Measurements from ENCODE around the gene ZNF618.
A peak's percentile ranks its signal among the peaks of the same experiment; 100 is the strongest.

The ZNF618 gene, protein sequence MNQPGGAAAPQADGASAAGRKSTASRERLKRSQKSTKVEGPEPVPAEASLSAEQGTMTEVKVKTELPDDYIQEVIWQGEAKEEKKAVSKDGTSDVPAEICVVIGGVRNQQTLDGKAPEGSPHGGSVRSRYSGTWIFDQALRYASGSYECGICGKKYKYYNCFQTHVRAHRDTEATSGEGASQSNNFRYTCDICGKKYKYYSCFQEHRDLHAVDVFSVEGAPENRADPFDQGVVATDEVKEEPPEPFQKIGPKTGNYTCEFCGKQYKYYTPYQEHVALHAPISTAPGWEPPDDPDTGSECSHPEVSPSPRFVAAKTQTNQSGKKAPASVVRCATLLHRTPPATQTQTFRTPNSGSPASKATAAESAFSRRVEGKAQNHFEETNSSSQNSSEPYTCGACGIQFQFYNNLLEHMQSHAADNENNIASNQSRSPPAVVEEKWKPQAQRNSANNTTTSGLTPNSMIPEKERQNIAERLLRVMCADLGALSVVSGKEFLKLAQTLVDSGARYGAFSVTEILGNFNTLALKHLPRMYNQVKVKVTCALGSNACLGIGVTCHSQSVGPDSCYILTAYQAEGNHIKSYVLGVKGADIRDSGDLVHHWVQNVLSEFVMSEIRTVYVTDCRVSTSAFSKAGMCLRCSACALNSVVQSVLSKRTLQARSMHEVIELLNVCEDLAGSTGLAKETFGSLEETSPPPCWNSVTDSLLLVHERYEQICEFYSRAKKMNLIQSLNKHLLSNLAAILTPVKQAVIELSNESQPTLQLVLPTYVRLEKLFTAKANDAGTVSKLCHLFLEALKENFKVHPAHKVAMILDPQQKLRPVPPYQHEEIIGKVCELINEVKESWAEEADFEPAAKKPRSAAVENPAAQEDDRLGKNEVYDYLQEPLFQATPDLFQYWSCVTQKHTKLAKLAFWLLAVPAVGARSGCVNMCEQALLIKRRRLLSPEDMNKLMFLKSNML

DNA sequence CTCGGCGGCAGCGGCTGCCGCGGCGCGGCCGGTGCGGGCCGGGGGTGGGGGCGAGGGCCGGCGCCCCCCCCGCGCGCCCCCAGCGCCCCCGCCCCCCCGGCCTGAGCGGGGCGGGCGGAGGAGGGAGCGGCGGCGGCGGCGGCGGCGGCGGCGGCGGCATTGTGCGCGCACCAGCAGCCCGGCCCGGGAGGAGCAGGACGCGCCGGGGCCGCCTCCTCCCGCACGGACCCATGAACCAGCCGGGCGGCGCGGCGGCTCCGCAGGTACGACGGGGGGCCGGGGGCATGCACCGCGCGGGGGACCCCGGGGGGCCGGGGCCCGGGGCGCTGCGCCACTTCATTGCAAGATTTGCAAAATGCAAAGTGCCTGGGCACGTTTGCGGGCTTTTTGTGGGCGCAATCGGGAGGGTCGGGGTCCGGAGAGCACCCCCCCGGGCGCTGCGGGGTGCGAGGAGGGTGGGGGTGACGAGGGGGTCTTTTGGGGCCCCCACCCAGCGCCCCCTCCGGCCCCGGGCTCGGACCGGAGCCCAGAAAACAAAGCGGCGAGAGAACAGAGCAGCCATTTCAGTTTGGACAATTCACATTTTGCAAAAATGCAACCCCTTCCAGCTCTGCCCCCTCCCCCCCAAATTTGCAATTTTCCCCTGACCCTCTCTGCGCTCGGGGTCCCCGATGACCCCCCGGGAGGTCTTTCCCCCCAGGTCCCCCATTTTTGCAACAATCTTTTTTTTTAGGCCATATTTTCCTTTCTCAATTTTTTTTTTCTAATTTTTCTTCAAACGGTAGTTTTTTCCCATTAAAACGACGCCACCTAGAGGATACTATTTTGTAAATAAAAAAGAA is at the start of gene ZNF618:
Gene ZNF618, plus strand, starts transcription at position 159 of the 842 bp plus-strand sequence. Its CDS starts 72 bp downstream, at position 231.
- no peaks in the 10 kb centered on the region for H3K36me3 Mint-ChIP-seq (ENCODE audit: low read depth)
- H3K9me3 Mint-ChIP-seq: no peaks in the 10 kb centered on the region
- H3K27ac Mint-ChIP-seq: peak within 1 kb of the TSS; percentile 68
- H3K4me3 Mint-ChIP-seq: peak within 1 kb of the TSS; percentile 90
- H3K4me1 Mint-ChIP-seq (ENCODE audit: low read depth): peaks cover 6% of the 10 kb centered on the region
- peaks cover 18% of the 10 kb centered on the region for H3K27me3 Mint-ChIP-seq

GRCh38 chr9:113828221-113828620 is 47.9 kb upstream of the ZNF618 start:
- Mint-ChIP-seq H3K4me3 (no peak overlapping the region), H3K9me3 (peaks cover 8% of the 10 kb centered on the region), H3K36me3 (ENCODE audit: low read depth) (no peaks in the 10 kb centered on the region), H3K4me1 (ENCODE audit: low read depth) (no peaks in the 10 kb centered on the region), H3K27me3 (peaks cover 4% of the 10 kb centered on the region), H3K27ac (no peak overlapping the region)

DNA sequence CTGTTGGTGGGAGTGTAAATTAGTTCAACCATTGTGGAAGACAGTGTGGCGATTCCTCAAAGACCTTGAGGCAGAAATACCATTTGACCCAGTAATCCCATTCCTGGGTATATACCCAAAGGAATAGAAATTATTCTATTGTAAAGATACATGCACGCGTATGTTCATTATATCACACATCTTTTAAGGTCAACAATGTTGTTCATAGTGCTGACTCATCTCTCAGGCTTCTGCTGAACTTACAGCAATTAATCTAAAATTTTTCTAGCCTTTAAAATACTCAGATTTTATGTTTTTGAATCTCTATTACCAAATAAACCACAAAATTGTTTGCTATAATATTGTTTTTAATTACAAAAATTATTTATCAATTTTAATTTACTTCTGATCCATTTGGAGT is 38.8 kb upstream of the ZNF618 start:
- Mint-ChIP-seq H3K36me3 (ENCODE audit: low read depth) (no peaks in the 10 kb centered on the region), H3K4me1 (ENCODE audit: low read depth) (no peaks in the 10 kb centered on the region), H3K9me3 (no peaks in the 10 kb centered on the region), H3K27ac (no peak overlapping the region), H3K4me3 (no peak overlapping the region), H3K27me3 (peaks cover 11% of the 10 kb centered on the region)

DNA sequence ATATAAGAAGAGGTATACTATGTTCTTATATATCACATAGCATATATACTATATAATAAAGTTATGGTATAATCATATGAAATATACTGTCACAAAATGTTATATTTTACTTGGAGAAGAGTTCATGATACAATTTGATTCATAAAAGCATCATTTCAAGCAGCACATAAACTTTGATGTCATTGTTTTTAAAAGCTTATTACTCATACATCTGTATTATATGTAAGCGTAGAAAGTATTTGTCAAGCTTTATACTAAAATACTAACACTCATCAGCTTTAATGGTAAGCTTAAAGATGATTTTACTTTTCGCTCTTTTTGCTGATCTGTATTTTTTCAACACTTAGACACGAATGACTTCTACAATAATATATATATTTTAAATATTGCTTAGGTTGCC is 34.0 kb upstream of the ZNF618 start:
- Mint-ChIP-seq H3K9me3 (peaks cover 4% of the 10 kb centered on the region), H3K36me3 (ENCODE audit: low read depth) (no peaks in the 10 kb centered on the region), H3K27me3 (peaks cover 4% of the 10 kb centered on the region), H3K4me3 (no peak overlapping the region), H3K27ac (no peak overlapping the region), H3K4me1 (ENCODE audit: low read depth) (no peaks in the 10 kb centered on the region)

DNA sequence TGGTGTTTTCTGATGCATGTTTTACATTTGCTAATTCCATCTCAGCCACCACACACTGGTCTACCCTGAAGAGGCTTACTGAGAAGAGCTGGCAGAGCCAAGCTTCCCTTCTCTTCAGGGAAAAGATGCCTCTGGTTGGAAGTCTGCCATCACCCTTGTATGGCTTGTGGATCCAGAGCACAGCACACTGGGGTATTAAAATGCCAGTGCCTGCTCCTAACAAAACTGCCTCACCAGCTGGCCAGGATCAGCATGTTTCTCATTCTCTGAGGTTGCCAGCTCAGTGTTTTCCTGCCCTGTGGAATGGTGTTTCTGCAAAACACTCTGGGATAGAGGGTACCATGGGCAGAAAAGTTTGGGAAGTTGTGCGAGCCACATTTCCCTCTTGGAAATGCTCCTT is 31.6 kb upstream of the ZNF618 start:
- Mint-ChIP-seq H3K4me3 (no peak overlapping the region), H3K36me3 (ENCODE audit: low read depth) (no peaks in the 10 kb centered on the region), H3K27me3 (no peaks in the 10 kb centered on the region), H3K9me3 (peaks cover 5% of the 10 kb centered on the region), H3K4me1 (ENCODE audit: low read depth) (no peaks in the 10 kb centered on the region), H3K27ac (no peak overlapping the region)

- Mint-ChIP-seq H3K27ac (no peak overlapping the region), H3K36me3 (ENCODE audit: low read depth) (no peaks in the 10 kb centered on the region), H3K4me1 (ENCODE audit: low read depth) (peaks cover 9% of the 10 kb centered on the region), H3K27me3 (peaks cover 14% of the 10 kb centered on the region), H3K4me3 (no peak overlapping the region), H3K9me3 (peaks cover 16% of the 10 kb centered on the region)
These were observed 24.8 kb upstream of the ZNF618 start for GRCh38 chr9:113851359-113851758.

GRCh38 chr9:113851873-113852272 is 24.2 kb upstream of the ZNF618 start:
- no peak overlapping the region for H3K4me3 Mint-ChIP-seq
- peaks cover 9% of the 10 kb centered on the region for H3K4me1 Mint-ChIP-seq (ENCODE audit: low read depth)
- no peak overlapping the region for H3K27ac Mint-ChIP-seq
- no peaks in the 10 kb centered on the region for H3K36me3 Mint-ChIP-seq (ENCODE audit: low read depth)
- peaks cover 15% of the 10 kb centered on the region for H3K27me3 Mint-ChIP-seq
- peaks cover 13% of the 10 kb centered on the region for H3K9me3 Mint-ChIP-seq

DNA sequence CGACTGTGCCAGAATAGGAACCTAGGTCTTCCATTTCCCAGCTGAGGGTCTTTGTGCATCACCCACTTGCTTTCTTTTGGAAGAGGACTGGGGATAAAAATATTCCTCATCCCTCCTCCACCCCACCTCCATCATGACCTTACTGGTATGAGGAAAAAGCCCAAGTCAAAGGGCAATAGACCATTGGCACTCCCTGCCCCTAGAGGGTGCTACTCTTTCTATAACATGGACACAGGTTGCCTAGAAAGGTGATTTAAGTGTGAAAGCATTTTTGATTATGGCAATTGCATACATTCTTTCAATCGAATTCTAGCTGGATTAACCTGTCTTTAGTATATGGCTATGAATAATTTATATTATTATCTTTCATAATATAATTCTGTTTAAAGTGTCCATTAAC is 22.8 kb upstream of the ZNF618 start:
- Mint-ChIP-seq H3K4me3 (no peak overlapping the region), H3K27ac (no peak overlapping the region), H3K9me3 (peaks cover 10% of the 10 kb centered on the region), H3K27me3 (peaks cover 15% of the 10 kb centered on the region), H3K4me1 (ENCODE audit: low read depth) (peaks cover 9% of the 10 kb centered on the region), H3K36me3 (ENCODE audit: low read depth) (no peaks in the 10 kb centered on the region)

- peaks cover 15% of the 10 kb centered on the region for H3K27me3 Mint-ChIP-seq
- no peak overlapping the region for H3K4me3 Mint-ChIP-seq
- peaks cover 10% of the 10 kb centered on the region for H3K9me3 Mint-ChIP-seq
- H3K4me1 Mint-ChIP-seq (ENCODE audit: low read depth): peaks cover 9% of the 10 kb centered on the region
- H3K36me3 Mint-ChIP-seq (ENCODE audit: low read depth): no peaks in the 10 kb centered on the region
- H3K27ac Mint-ChIP-seq: no peak overlapping the region
These were observed 21.8 kb upstream of the ZNF618 start for GRCh38 chr9:113854310-113854709.

- Mint-ChIP-seq H3K36me3 (ENCODE audit: low read depth) (no peaks in the 10 kb centered on the region), H3K4me1 (ENCODE audit: low read depth) (no peaks in the 10 kb centered on the region), H3K4me3 (no peak overlapping the region), H3K27me3 (peaks cover 26% of the 10 kb centered on the region), H3K27ac (no peak overlapping the region), H3K9me3 (no peaks in the 10 kb centered on the region)
These were observed 18.2 kb upstream of the ZNF618 start for GRCh38 chr9:113857875-113858274.

DNA sequence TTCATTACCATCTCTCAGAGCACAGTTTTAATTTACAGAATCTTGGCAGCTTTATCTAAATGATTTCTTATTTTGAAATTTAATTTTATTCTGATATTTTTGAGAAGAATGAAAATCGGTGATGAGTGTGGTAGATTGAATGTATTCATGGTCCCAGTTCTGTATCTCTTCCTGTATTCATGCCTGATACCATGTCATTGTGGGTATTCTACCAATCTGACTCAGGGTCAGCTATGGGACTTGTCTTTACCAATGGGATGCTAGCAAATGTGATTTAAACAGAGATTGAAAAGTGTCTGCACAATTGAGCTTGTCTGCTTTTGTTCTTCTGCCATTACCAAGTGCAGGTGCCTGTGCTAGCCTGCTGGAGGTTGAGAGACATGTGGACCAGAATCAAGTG is 17.8 kb upstream of the ZNF618 start:
- H3K27me3 Mint-ChIP-seq: peaks cover 26% of the 10 kb centered on the region
- no peak overlapping the region for H3K4me3 Mint-ChIP-seq
- no peak overlapping the region for H3K27ac Mint-ChIP-seq
- H3K4me1 Mint-ChIP-seq (ENCODE audit: low read depth): no peaks in the 10 kb centered on the region
- H3K36me3 Mint-ChIP-seq (ENCODE audit: low read depth): no peaks in the 10 kb centered on the region
- no peaks in the 10 kb centered on the region for H3K9me3 Mint-ChIP-seq

DNA sequence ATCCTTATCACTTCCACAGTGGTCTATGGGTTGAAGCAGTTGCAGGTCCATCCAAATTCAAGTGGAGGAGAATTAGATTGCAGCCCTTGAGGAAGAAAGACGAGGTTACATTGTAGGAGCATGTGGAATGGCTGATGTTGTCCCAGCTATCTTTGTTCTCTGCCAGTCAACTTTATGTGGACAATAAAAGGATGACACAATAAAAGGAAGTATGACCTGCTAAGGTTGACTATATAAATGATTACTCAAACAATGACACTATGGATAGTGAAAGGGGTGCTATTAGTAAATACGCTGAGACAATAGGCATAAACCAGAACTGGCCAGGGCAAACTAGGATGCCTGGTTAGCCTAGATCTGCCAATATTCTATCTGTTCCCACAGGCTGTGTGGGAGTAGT is 12.8 kb upstream of the ZNF618 start:
- no peaks in the 10 kb centered on the region for H3K4me1 Mint-ChIP-seq (ENCODE audit: low read depth)
- H3K36me3 Mint-ChIP-seq (ENCODE audit: low read depth): no peaks in the 10 kb centered on the region

DNA sequence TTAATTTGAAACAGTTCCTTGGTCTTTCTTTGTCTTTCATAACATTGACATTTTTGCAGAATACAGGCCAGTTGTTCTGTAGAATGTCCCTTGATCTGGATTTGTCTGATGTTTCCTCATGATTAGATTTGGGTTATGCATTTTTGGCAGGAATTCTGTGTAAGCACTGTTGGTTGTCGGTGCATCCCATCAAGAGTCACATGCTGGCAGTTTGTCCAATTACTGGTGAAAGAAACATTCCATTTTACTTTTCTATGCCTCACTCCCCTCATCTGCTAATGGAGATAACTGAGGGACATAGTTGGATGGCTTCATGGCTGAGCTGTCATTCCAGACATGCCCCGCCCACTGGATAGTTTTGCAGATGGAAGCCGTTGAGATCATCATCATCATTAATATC is 7.6 kb upstream of the ZNF618 start:
- Mint-ChIP-seq H3K27ac (no peak overlapping the region), H3K4me3 (no peak overlapping the region), H3K4me1 (ENCODE audit: low read depth) (no peaks in the 10 kb centered on the region), H3K27me3 (peaks cover 2% of the 10 kb centered on the region), H3K36me3 (ENCODE audit: low read depth) (no peaks in the 10 kb centered on the region), H3K9me3 (no peaks in the 10 kb centered on the region)

More for the DNA sequence above, 12.8 kb upstream of the ZNF618 start:
- Mint-ChIP-seq H3K4me3 (no peak overlapping the region), H3K27ac (no peak overlapping the region), H3K9me3 (no peaks in the 10 kb centered on the region), H3K27me3 (peaks cover 24% of the 10 kb centered on the region)

GRCh38 chr9:113872485-113873143 is 3.5 kb upstream of the ZNF618 start:
- Mint-ChIP-seq H3K36me3 (ENCODE audit: low read depth) (no peaks in the 10 kb centered on the region), H3K27me3 (peaks cover 14% of the 10 kb centered on the region), H3K9me3 (no peaks in the 10 kb centered on the region), H3K4me1 (ENCODE audit: low read depth) (peaks cover 6% of the 10 kb centered on the region), H3K27ac (no peak overlapping the region), H3K4me3 (no peak overlapping the region)
